Neural crest cell (in vitro differentiated cells): ENCODE data around the gene TNFRSF17. TPM values are rescaled to one million over a fixed set of nuclear protein-coding genes. Genes with fewer than 3 reads are reported as not detected.
"Not testable (repeated sequence)": the region's sequence is repeated elsewhere in the genome, so short reads cannot be mapped to it uniquely, and the experiment has no call there.

Experiments
- DNase-seq: peaks from one replicate; pipeline ENCODE4 v3.0.0; 2021; ENCODE audit warnings: low read depth, mixed read lengths, low spot score
- H3K27ac Mint-ChIP-seq: one replicate; pipeline ENCODE4 v1.8.0; 2021; ENCODE audit warnings: mild to moderate bottlenecking, mixed read lengths; ENCODE audit not compliant: unreplicated experiment
- H3K27me3 Mint-ChIP-seq: 2 replicates; pipeline ENCODE4 v1.8.0; 2021; ENCODE audit warnings: low read depth, mild to moderate bottlenecking, mixed read lengths
- H3K36me3 Mint-ChIP-seq: 2 replicates; pipeline ENCODE4 v1.8.0; 2021; ENCODE audit warnings: low read depth, mild to moderate bottlenecking, mixed read lengths
- H3K4me1 Mint-ChIP-seq: 2 replicates; pipeline ENCODE4 v1.8.0; 2021; ENCODE audit warnings: mixed read lengths
- H3K4me3 Mint-ChIP-seq: one replicate; pipeline ENCODE4 v1.8.0; 2021; ENCODE audit warnings: mild to moderate bottlenecking, mixed read lengths
- H3K9me3 Mint-ChIP-seq: 2 replicates; pipeline ENCODE4 v1.8.0; 2021; ENCODE audit warnings: mixed read lengths
- CTCF ChIP-seq: fragments of 200-600 bp; sonication (generic); conservative IDR thresholded peaks from 2 replicates; pipeline ENCODE4 v1.5.0; 2021; ENCODE audit warnings: antibody characterized with exemption, mild to moderate bottlenecking
- total RNA-seq: library from RNA; stranded (reverse); gene quantifications from 2 replicates; pipeline ENCODE4 v1.2.1, GENCODE V29; 2021

TNFRSF17 gene
- total RNA-seq, 1 donor from 2014 or later = not detected

GRCh38 chr16:11956558-11956957 lies 8.5 kb upstream of the TNFRSF17 start:
- DNase-seq = no peak
- no peak for TF ChIP-seq CTCF
- H3K4me1 Mint-ChIP-seq = no peaks in the 10 kb centered on the region
- no peaks in the 10 kb centered on the region for H3K36me3 Mint-ChIP-seq
- no peak overlapping the region for H3K4me3 Mint-ChIP-seq
- H3K27ac Mint-ChIP-seq = no peak overlapping the region
- H3K9me3 Mint-ChIP-seq = no peaks in the 10 kb centered on the region
- H3K27me3 Mint-ChIP-seq = no peaks in the 10 kb centered on the region

- TF ChIP-seq CTCF = no peak
- Mint-ChIP-seq H3K36me3 (no peaks in the 10 kb centered on the region), H3K4me1 (no peaks in the 10 kb centered on the region), H3K4me3 (no peak overlapping the region), H3K27ac (no peak overlapping the region), H3K9me3 (no peaks in the 10 kb centered on the region), H3K27me3 (no peaks in the 10 kb centered on the region)
- DNase-seq = no peak
These were observed 7.2 kb upstream of the TNFRSF17 start for GRCh38 chr16:11957591-11958395.

- not testable (repeated sequence) for H3K27ac Mint-ChIP-seq
These were observed 2.6 kb upstream of the TNFRSF17 start for GRCh38 chr16:11962457-11962856.

GRCh38 chr16:11962978-11963377 lies 2.0 kb upstream of the TNFRSF17 start:
- not testable (repeated sequence) for H3K4me1 Mint-ChIP-seq, H3K9me3 Mint-ChIP-seq, DNase-seq, H3K4me3 Mint-ChIP-seq, H3K27ac Mint-ChIP-seq, H3K36me3 Mint-ChIP-seq, H3K27me3 Mint-ChIP-seq

More at GRCh38 chr16:11962457-11962856, 2.6 kb upstream of the TNFRSF17 start:
- not testable (repeated sequence) for H3K4me3 Mint-ChIP-seq, H3K36me3 Mint-ChIP-seq, H3K9me3 Mint-ChIP-seq, H3K27me3 Mint-ChIP-seq, H3K4me1 Mint-ChIP-seq, DNase-seq

- no peak for TF ChIP-seq CTCF
- Mint-ChIP-seq H3K27ac (no peak overlapping the region), H3K4me3 (no peak overlapping the region), H3K27me3 (no peaks in the 10 kb centered on the region), H3K36me3 (no peaks in the 10 kb centered on the region), H3K9me3 (no peaks in the 10 kb centered on the region), H3K4me1 (no peaks in the 10 kb centered on the region)
- no peak for DNase-seq
These were observed 1.3 kb upstream of the TNFRSF17 start for GRCh38 chr16:11963706-11964105.

GRCh38 chr16:11966173-11966572 lies 1.2 kb downstream of the TNFRSF17 start:
- H3K36me3 Mint-ChIP-seq = no peaks in the 10 kb centered on the region
- H3K9me3 Mint-ChIP-seq = no peaks in the 10 kb centered on the region
- DNase-seq = no peak
- H3K27me3 Mint-ChIP-seq = no peaks in the 10 kb centered on the region
- H3K4me3 Mint-ChIP-seq = no peak overlapping the region
- no peak overlapping the region for H3K27ac Mint-ChIP-seq
- no peaks in the 10 kb centered on the region for H3K4me1 Mint-ChIP-seq
- no peak for TF ChIP-seq CTCF
